H1 (cell line): Measurements from ENCODE around the gene GUCA2B. TPM values are rescaled to one million over a fixed set of nuclear protein-coding genes. Genes with fewer than 3 reads are reported as not detected.

ENCODE experiments used
- ATF2 ChIP-seq: IDR thresholded peaks from 2 replicates; pipeline ENCODE4 v1.6.1; 2012; ENCODE audit warnings: low read length, inconsistent platforms
- polyA plus RNA-seq, 7 experiments: library from polyadenylated mRNA; depleted of rRNA in 3 of 7; stranded (reverse) in 5 of 7; unstranded in 2 of 7; fragments of >200 nt in 5 of 7; fragments of 200-250 nt in 2 of 7; gene quantifications; 1 replicate in 5 of 7; 2 replicates in 1 of 7; 4 replicates in 1 of 7; pipeline versions ENCODE4 v1.2.1 to v1.2.3, GENCODE V29; 2011 to 2013; ENCODE audit warnings: missing spikeins in 2 of 7, mixed read lengths in 2 of 7
- total RNA-seq: library from RNA; stranded (reverse); fragmentation: NEBNext Ultra II Directional; extraction: Animal tissue kit (Norgen Biotek cat#: 25700); gene quantifications from 2 replicates; pipeline ENCODE4 v1.2.1, GENCODE V29; 2021

The GUCA2B gene
- total and polyA plus RNA-seq, 2 of the 8 experiments (the other 6 are each of a cell fraction or from before 2014, with no cell fraction given): not detected

DNA sequence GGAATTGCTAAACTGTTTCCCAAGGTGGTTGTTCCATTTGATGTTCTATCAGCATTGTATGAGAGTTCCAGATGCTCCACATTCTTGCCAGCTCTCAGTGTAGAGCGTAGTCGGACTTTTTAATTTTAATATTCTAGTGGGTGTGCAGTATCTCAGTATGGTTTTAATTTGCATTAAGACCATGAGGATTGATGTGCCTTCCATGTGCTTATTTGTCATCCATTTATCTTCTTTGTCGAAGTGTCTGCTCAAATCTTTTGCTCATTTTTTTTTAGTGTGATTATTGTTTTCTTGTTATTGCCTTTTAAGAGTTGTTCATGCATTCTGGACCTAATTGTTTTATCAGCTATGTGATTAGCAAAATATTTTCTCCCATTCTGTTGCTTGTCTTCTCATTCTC, 13.8 kb upstream of the GUCA2B start (continued):
- TF ChIP-seq ATF2: no peak
